ENCODE data around the gene REPS2.

The REPS2 gene

GRCh38 chrX:17030092-17030491 is 83.6 kb downstream of the REPS2 start:
- no peak for DNase-seq (ENCODE audit: low read depth)
- TF ChIP-seq CTCF (IDR thresholded peaks at IDR 0.05; ENCODE audit: low read depth, low read length, missing control alignments) = no peak
- H3K4me3 ChIP-seq (ENCODE audit: low read depth, low read length) = no peak overlapping the region

- no peak for DNase-seq (ENCODE audit: low read depth)
- H3K4me3 ChIP-seq (ENCODE audit: low read depth, low read length) = no peak overlapping the region
- no peak for TF ChIP-seq CTCF (IDR thresholded peaks at IDR 0.05; ENCODE audit: low read depth, low read length, missing control alignments)
Measured at GRCh38 chrX:17030580-17031270, 84.3 kb downstream of the REPS2 start.

GRCh38 chrX:17031827-17032226 is 85.4 kb downstream of the REPS2 start:
- H3K4me3 ChIP-seq (ENCODE audit: low read depth, low read length) = no peak overlapping the region
- TF ChIP-seq CTCF (IDR thresholded peaks at IDR 0.05; ENCODE audit: low read depth, low read length, missing control alignments) = no peak
- no peak for DNase-seq (ENCODE audit: low read depth)

- TF ChIP-seq CTCF (IDR thresholded peaks at IDR 0.05; ENCODE audit: low read depth, low read length, missing control alignments) = no peak
- DNase-seq (ENCODE audit: low read depth) = no peak
- no peak overlapping the region for H3K4me3 ChIP-seq (ENCODE audit: low read depth, low read length)
Measured at GRCh38 chrX:17032351-17032750, 85.9 kb downstream of the REPS2 start.

GRCh38 chrX:17033225-17033624 is 86.8 kb downstream of the REPS2 start:
- no peak for DNase-seq (ENCODE audit: low read depth)
- no peak overlapping the region for H3K4me3 ChIP-seq (ENCODE audit: low read depth, low read length)
- no peak for TF ChIP-seq CTCF (IDR thresholded peaks at IDR 0.05; ENCODE audit: low read depth, low read length, missing control alignments)

GRCh38 chrX:17035111-17035510 is 88.7 kb downstream of the REPS2 start:
- H3K4me3 ChIP-seq (ENCODE audit: low read depth, low read length) = no peak overlapping the region
- no peak for TF ChIP-seq CTCF (IDR thresholded peaks at IDR 0.05; ENCODE audit: low read depth, low read length, missing control alignments)
- DNase-seq (ENCODE audit: low read depth) = no peak

All from GM12864 (cell line).